ENCODE data around the gene STIP1.

The STIP1 gene

GRCh38 chr11:64224891-64225607, 39.1 kb downstream of the STIP1 start:
- no peak for DNase-seq

- DNase-seq = peak; percentile 95
Measured at GRCh38 chr11:64225608-64226506, 39.9 kb downstream of the STIP1 start, which contains the start of the genes NUDT22 and TRPT1. Gene NUDT22 (plus strand): TSS chr11:64226274. CDS start chr11:64226653, 379 bp downstream. Gene TRPT1 (minus strand): TSS chr11:64226186. CDS start chr11:64225860, 326 bp downstream.

DNA sequence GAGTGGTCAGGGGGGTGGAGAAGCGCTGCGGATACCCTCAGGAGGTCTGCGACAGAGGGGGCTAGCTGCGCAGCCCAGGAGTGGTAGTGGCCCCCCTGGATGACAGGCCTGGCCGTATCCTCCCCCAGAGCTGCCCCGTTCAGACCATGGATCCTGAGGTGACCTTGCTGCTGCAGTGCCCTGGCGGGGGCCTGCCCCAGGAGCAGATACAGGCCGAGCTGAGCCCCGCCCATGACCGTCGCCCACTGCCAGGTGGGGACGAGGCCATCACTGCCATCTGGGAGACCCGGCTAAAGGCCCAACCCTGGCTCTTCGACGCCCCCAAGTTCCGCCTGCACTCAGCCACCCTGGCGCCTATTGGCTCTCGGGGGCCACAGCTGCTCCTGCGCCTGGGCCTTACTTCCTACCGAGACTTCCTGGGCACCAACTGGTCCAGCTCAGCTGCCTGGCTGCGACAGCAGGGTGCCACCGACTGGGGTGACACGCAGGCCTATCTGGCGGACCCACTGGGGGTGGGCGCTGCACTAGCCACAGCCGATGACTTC, 40.6 kb downstream of the STIP1 start:
- DNase-seq = peak; percentile 51

GRCh38 chr11:64227405-64227956, 41.5 kb downstream of the STIP1 start:
- DNase-seq = no peak

- no peak for DNase-seq
Measured at GRCh38 chr11:64229090-64229743, 43.2 kb downstream of the STIP1 start.

DNA sequence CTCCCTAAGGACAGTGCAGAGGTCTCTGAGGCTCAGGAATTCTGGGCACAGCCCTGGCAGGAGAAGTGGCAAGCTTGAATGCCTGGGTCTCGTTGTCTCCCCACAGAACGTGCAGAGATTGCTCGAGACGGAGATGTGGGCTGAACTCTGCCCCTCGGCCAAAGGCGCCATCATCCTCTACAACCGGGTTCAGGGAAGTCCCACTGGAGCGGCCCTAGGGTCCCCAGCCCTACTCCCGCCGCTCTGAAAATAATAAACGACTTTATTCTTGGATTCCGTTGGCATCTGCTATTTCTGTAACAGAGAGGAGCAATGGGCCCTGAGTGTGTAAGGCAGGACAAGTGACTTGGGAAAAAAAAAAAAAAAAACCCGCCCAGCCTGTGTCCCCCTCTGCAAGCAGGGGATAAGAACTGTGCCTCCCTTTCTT, 43.8 kb downstream of the STIP1 start:
- no peak for DNase-seq

- peak; percentile 87 for DNase-seq
Measured at GRCh38 chr11:64230171-64230984, 44.4 kb downstream of the STIP1 start, which contains the start of gene DNAJC4. Gene DNAJC4 (plus strand): TSS chr11:64230548. CDS start chr11:64230855, 307 bp downstream.

DNA sequence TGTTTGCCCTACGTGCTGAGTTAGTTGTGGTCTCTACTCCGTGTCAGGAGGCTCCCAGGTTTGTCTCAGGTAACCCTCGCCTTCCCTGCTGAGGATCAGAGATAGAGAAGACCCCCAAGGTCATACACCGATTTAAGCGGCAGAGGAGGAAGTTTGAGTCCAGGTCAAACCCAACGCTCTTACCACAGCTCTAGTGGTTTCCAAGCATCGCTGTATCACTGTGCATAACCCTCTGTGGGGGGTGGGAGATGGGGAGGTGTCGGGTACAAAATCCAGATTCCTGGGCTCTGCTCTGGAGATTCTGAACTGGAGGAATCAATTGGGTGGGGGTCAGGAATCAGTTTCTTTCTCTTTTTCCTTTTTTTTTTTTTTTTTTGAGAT, 45.0 kb downstream of the STIP1 start:
- no peak for DNase-seq

GRCh38 chr11:64231546-64231945, 45.6 kb downstream of the STIP1 start:
- no peak for DNase-seq

DNA sequence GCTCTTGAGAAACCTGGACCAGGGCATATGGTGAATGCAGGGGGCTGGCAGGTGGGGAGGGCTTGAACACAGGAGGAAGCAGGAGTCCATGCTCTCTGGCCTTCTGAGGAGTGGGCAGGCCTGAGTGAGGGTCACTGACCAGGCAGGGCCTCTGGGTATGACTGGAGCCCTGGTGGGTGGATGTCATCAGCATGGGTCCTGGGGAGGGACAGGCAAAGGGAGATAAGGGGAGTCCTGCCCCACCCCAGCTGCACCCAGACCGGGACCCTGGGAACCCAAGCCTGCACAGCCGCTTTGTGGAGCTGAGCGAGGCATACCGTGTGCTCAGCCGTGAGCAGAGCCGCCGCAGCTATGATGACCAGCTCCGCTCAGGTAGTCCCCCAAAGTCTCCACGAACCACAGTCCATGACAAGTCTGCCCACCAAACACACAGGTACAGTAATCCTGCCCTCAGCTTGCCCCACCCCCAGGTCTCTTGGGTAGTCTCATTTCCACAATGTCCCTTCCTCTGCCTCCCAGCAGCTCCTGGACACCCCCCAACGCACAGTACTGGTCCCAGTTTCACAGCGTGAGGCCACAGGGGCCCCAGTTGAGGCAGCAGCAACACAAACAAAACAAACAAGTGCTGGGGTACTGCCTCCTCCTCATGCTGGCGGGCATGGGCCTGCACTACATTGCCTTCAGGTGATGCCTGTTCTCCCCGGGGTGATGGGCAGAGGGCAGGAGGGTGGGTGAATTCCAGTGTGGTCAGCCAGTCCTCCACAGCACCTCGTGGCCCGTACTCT, 46.4 kb downstream of the STIP1 start:
- DNase-seq = no peak

- DNase-seq = no peak
Measured at GRCh38 chr11:64232967-64233315, 47.0 kb downstream of the STIP1 start.

DNA sequence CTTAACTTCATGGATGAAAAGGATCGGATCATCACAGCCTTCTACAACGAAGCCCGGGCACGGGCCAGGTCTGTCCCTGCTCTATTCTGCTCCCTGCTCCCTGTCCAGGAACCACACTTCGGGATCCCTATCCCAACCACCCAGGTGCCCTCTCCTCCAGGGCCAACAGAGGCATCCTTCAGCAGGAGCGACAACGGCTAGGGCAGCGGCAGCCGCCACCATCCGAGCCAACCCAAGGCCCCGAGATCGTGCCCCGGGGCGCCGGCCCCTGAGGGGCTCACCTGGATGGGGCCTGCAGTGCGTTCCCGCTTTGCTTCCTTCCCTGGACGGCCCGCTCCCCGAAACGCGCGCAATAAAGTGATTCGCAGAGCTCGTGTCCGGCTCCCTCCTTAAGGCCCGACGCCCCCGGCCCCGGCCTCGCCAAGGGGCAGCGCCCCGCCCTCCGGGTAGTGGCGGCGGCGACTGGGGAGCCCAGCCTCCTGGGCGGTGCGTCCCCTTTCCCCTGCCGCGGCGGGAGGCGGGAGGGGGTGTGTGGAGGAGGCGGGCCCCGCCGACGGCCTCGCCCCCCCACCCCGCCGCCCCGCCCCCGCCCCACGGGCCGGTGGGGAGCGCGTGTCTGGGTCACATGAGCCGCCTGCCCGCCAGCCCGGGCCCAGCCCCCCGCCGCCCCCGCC, 48.1 kb downstream of the STIP1 start, which contains the start of gene VEGFB:
Gene VEGFB, plus strand, starts transcription at position 672 of the 674 bp plus-strand sequence. CDS start 250 bp downstream, outside the sequence.
- peak; percentile 72 for DNase-seq

GRCh38 chr11:64234647-64235379, 48.8 kb downstream of the STIP1 start:
- peak; percentile 55 for DNase-seq

GRCh38 chr11:64235437-64236161, 49.6 kb downstream of the STIP1 start:
- DNase-seq = no peak

- no peak for DNase-seq
Measured at GRCh38 chr11:64237484-64237951, 51.5 kb downstream of the STIP1 start.

- no peak for DNase-seq
Measured at GRCh38 chr11:64238076-64238475, 52.1 kb downstream of the STIP1 start.

GRCh38 chr11:64238999-64239398, 53.0 kb downstream of the STIP1 start:
- DNase-seq = no peak

- DNase-seq = no peak
Measured at GRCh38 chr11:64239662-64240434, 53.9 kb downstream of the STIP1 start.

All from stimulated activated CD4-positive, alpha-beta T cell treated with anti-CD3 and anti-CD28 coated beads, Interleukin-4, amount 100 ng/mL, for 1 hour (primary cell).